ENCODE data around the gene KMT2C.

DNA sequence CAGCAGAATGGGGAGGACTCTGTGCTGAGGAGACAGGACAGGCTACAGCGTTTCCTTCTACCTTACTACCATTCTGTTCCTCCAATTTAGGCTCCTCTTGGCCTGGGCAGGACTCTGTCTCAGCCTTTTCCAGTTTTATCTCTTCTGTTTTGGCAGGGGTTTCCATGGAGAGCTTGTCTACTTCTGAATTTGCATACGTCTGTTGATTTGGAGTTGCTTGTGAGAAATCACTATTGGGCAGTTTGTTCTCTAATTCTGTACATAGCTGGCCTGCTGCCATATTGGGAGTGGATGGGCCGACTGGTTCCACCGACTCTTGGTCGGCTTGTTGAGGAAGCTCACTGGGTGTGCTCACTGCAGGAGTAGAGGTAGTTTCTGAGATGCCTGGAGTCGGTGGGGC is 273.5 kb downstream of the KMT2C start:
- no peak for TF ChIP-seq ZBTB17 (tag by site-specific recombination; IDR thresholded peaks at IDR 0.05)
- no peak for TF ChIP-seq EGR2 (tag by site-specific recombination; IDR thresholded peaks at IDR 0.05; ENCODE audit: low read depth)
- TF ChIP-seq, protein P1, sequence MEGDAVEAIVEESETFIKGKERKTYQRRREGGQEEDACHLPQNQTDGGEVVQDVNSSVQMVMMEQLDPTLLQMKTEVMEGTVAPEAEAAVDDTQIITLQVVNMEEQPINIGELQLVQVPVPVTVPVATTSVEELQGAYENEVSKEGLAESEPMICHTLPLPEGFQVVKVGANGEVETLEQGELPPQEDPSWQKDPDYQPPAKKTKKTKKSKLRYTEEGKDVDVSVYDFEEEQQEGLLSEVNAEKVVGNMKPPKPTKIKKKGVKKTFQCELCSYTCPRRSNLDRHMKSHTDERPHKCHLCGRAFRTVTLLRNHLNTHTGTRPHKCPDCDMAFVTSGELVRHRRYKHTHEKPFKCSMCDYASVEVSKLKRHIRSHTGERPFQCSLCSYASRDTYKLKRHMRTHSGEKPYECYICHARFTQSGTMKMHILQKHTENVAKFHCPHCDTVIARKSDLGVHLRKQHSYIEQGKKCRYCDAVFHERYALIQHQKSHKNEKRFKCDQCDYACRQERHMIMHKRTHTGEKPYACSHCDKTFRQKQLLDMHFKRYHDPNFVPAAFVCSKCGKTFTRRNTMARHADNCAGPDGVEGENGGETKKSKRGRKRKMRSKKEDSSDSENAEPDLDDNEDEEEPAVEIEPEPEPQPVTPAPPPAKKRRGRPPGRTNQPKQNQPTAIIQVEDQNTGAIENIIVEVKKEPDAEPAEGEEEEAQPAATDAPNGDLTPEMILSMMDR (tag by site-specific recombination; IDR thresholded peaks at IDR 0.05): no peak
- TF ChIP-seq ZNF394 (tag by site-specific recombination; IDR thresholded peaks at IDR 0.05; ENCODE audit: borderline replicate concordance): no peak
- no peak for TF ChIP-seq KLF10 (tag by site-specific recombination; IDR thresholded peaks at IDR 0.05)
- no peak for TF ChIP-seq ZNF16 (tag by site-specific recombination; IDR thresholded peaks at IDR 0.05; ENCODE audit: low read depth)
- TF ChIP-seq ZNF521 (tag by site-specific recombination; IDR thresholded peaks at IDR 0.05): no peak
- TF ChIP-seq ZNF24 (tag by site-specific recombination; IDR thresholded peaks at IDR 0.05): no peak
- no peak for TF ChIP-seq ZNF184 (tag by site-specific recombination; IDR thresholded peaks at IDR 0.05)
- TF ChIP-seq WT1 (tag by site-specific recombination; IDR thresholded peaks at IDR 0.05): no peak
- TF ChIP-seq, protein P2, sequence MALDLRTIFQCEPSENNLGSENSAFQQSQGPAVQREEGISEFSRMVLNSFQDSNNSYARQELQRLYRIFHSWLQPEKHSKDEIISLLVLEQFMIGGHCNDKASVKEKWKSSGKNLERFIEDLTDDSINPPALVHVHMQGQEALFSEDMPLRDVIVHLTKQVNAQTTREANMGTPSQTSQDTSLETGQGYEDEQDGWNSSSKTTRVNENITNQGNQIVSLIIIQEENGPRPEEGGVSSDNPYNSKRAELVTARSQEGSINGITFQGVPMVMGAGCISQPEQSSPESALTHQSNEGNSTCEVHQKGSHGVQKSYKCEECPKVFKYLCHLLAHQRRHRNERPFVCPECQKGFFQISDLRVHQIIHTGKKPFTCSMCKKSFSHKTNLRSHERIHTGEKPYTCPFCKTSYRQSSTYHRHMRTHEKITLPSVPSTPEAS (tag by site-specific recombination; IDR thresholded peaks at IDR 0.05): no peak
